SK-N-SH (cell line): ENCODE measurements around the gene SLC1A2. TPM values are rescaled to one million over a fixed set of nuclear protein-coding genes. Genes with fewer than 3 reads are reported as not detected.

Source experiments
- CTCF ChIA-PET: fragments of 300-600, 350-600 bp; formaldehyde crosslinking; extraction: SDS; loops from one replicate; lab custom pipeline; 2021; lab: Yijun Ruan, JAX
- POLR2A ChIA-PET: fragments of 350-600 bp; sonication (Branson Sonifier 250); formaldehyde crosslinking; extraction: SDS; loops from one replicate; lab custom pipeline; 2020; ENCODE audit warnings: antibody characterized with exemption, inconsistent platforms; lab: Yijun Ruan, JAX
- DNase-seq: peaks from one replicate; pipeline ENCODE4 v3.0.0; 2012
- H2AFZ ChIP-seq: fragments of 200-600 bp; sonication (generic); 2 replicates; pipeline ENCODE4 v1.8.1; 2016; ENCODE audit warnings: antibody characterized with exemption, mild to moderate bottlenecking, low read depth
- H3F3A ChIP-seq: fragments of 200-600 bp; sonication (generic); replicated peaks from 2 replicates; pipeline ENCODE3; 2016; ENCODE audit warnings: antibody characterized with exemption, mild to moderate bottlenecking; ENCODE audit not compliant: insufficient read depth
- H3K27ac ChIP-seq, 2 experiments: fragments of 200-500 bp in 1 of 2; fragments of 200-600 bp in 1 of 2; sonication (Bioruptor generic) in 1 of 2; sonication (generic), shearing (Covaris generic) in 1 of 2; 2 replicates each; pipeline versions ENCODE4 v1.5.1 to v1.6.1; 2014 to 2016; ENCODE audit warnings: low read depth in 2 of 2, inconsistent platforms in 1 of 2, low read length in 1 of 2, mild to moderate bottlenecking in 1 of 2, mixed read lengths in 1 of 2
- H3K27me3 ChIP-seq: fragments of 200-600 bp; sonication (generic), shearing (Covaris generic); 2 replicates; pipeline ENCODE4 v1.6.1; 2016; ENCODE audit warnings: mixed run types; ENCODE audit not compliant: insufficient read depth
- H3K36me3 ChIP-seq, 2 experiments: fragments of 200-500 bp in 1 of 2; fragments of 200-600 bp in 1 of 2; sonication (Bioruptor generic) in 1 of 2; sonication (generic) in 1 of 2; replicated peaks in 1 of 2; 2 replicates each; pipeline versions ENCODE3 to v1.5.1; 2014 to 2016; ENCODE audit warnings: low read length in 1 of 2, mild to moderate bottlenecking in 1 of 2; ENCODE audit not compliant: insufficient read depth in 2 of 2, control insufficient read depth in 1 of 2
- H3K4me1 ChIP-seq, 2 experiments: fragments of 200-500 bp in 1 of 2; fragments of 200-600 bp in 1 of 2; sonication (Bioruptor generic) in 1 of 2; sonication (generic), shearing (Covaris generic) in 1 of 2; 2 replicates each; pipeline versions ENCODE4 v1.5.1 to v1.6.1; 2014 to 2016; ENCODE audit warnings: low read depth in 1 of 2, low read length in 1 of 2, mixed run types in 1 of 2; ENCODE audit not compliant: insufficient read depth in 2 of 2, control insufficient read depth in 1 of 2
- H3K4me2 ChIP-seq: fragments of 200-600 bp; sonication (generic), shearing (Covaris generic); 2 replicates; pipeline ENCODE4 v1.6.1; 2017; ENCODE audit warnings: mixed run types
- H3K4me3 ChIP-seq, 2 experiments: fragments of 200-500 bp in 1 of 2; fragments of 200-600 bp in 1 of 2; sonication (Bioruptor generic) in 1 of 2; sonication (generic), shearing (Covaris generic) in 1 of 2; 2 replicates each; pipeline versions ENCODE4 v1.5.1 to v1.8.1; 2014 to 2016; ENCODE audit warnings: low read depth in 2 of 2, inconsistent platforms in 1 of 2, low read length in 1 of 2, mild to moderate bottlenecking in 1 of 2, mixed read lengths in 1 of 2, moderate library complexity in 1 of 2
- H3K79me2 ChIP-seq: fragments of 200-600 bp; sonication (generic); 2 replicates; pipeline ENCODE4 v1.8.1; 2017; ENCODE audit warnings: mild to moderate bottlenecking; ENCODE audit not compliant: insufficient read depth
- H3K9ac ChIP-seq: fragments of 200-600 bp; sonication (generic); 2 replicates; pipeline ENCODE4 v1.6.1; 2017; ENCODE audit warnings: mixed run types
- H3K9me2 ChIP-seq: fragments of 200-600 bp; sonication (generic); 2 replicates; pipeline ENCODE4 v1.6.1; 2017; ENCODE audit warnings: mixed run types
- H3K9me3 ChIP-seq: fragments of 200-600 bp; sonication (generic); 2 replicates; pipeline ENCODE4 v1.6.1; 2017; ENCODE audit warnings: mixed run types, mild to moderate bottlenecking, moderate library complexity
- H4K20me1 ChIP-seq: fragments of 200-600 bp; sonication (generic); 2 replicates; pipeline ENCODE4 v1.6.1; 2017; ENCODE audit warnings: mild to moderate bottlenecking, mixed run types; ENCODE audit not compliant: insufficient read depth
- CHD2 ChIP-seq: fragments of 150-350 bp; IDR thresholded peaks from 2 replicates; pipeline ENCODE4 v1.6.1; 2018; ENCODE audit warnings: low read length; ENCODE audit not compliant: partially characterized antibody
- CTCF ChIP-seq: fragments of 200-600 bp; sonication (generic); IDR thresholded peaks from 2 replicates; pipeline ENCODE4 v1.6.1; 2017; ENCODE audit warnings: antibody characterized with exemption, mild to moderate bottlenecking, moderate library complexity
- FOXM1 ChIP-seq: IDR thresholded peaks from 2 replicates; pipeline ENCODE4 v1.4.0; 2012; ENCODE audit warnings: low read depth, mild to moderate bottlenecking
- GABPA ChIP-seq: IDR thresholded peaks from 2 replicates; pipeline ENCODE4 v1.4.0; 2012; ENCODE audit warnings: low read depth, mild to moderate bottlenecking
- MAX ChIP-seq: IDR thresholded peaks from 2 replicates; pipeline ENCODE4 v1.4.0; 2012; ENCODE audit warnings: low read depth
- MEF2A ChIP-seq: IDR thresholded peaks from 2 replicates; pipeline ENCODE4 v1.4.0; 2012; ENCODE audit warnings: low read depth, borderline replicate concordance
- MXI1 ChIP-seq: IDR thresholded peaks from 2 replicates; pipeline ENCODE4 v1.6.1; 2012; ENCODE audit warnings: mild to moderate bottlenecking, low read depth, low read length, improper control_type of control experiment
- NFIC ChIP-seq: IDR thresholded peaks from 2 replicates; pipeline ENCODE4 v1.4.0; 2012; ENCODE audit warnings: borderline replicate concordance
- NRF1 ChIP-seq: IDR thresholded peaks from 2 replicates; pipeline ENCODE4 v1.6.1; 2012; ENCODE audit warnings: low read depth, mild to moderate bottlenecking, low read length
- POLR2AphosphoS5 ChIP-seq: IDR thresholded peaks from 2 replicates; pipeline ENCODE4 v1.6.1; 2012; ENCODE audit warnings: low read depth, low read length
- RAD21 ChIP-seq: IDR thresholded peaks from 2 replicates; pipeline ENCODE4 v1.6.1; 2012; ENCODE audit warnings: mild to moderate bottlenecking, low read length
- RCOR1 ChIP-seq: fragments of 150-350 bp; IDR thresholded peaks from 2 replicates; pipeline ENCODE4 v1.6.1; 2017; ENCODE audit warnings: antibody characterized with exemption, low read length
- RFX5 ChIP-seq: IDR thresholded peaks from 2 replicates; pipeline ENCODE4 v1.6.1; 2012; ENCODE audit warnings: mild to moderate bottlenecking, improper control_type of control experiment, low read length
- RXRA ChIP-seq: IDR thresholded peaks from 2 replicates; pipeline ENCODE4 v1.4.0; 2012; ENCODE audit warnings: low read depth, mild to moderate bottlenecking, borderline replicate concordance
- SIN3A ChIP-seq: IDR thresholded peaks from 2 replicates; pipeline ENCODE4 v1.6.1; 2012; ENCODE audit warnings: low read depth, mild to moderate bottlenecking, low read length, moderate library complexity, borderline replicate concordance
- TCF12 ChIP-seq: IDR thresholded peaks from 2 replicates; pipeline ENCODE4 v1.4.0; 2012
- TEAD4 ChIP-seq: IDR thresholded peaks from 2 replicates; pipeline ENCODE4 v1.4.0; 2012; ENCODE audit warnings: mild to moderate bottlenecking, borderline replicate concordance; ENCODE audit not compliant: insufficient read depth
- USF2 ChIP-seq: fragments of 150-350 bp; IDR thresholded peaks from 2 replicates; pipeline ENCODE4 v1.6.1; 2017; ENCODE audit warnings: antibody characterized with exemption, low read length, low read depth, borderline replicate concordance
- YY1 ChIP-seq: IDR thresholded peaks from 2 replicates; pipeline ENCODE4 v1.4.0; 2012; ENCODE audit warnings: low read depth, mild to moderate bottlenecking
- ZBTB33 ChIP-seq: IDR thresholded peaks from 2 replicates; pipeline ENCODE4 v1.4.0; 2012; ENCODE audit warnings: low read depth, borderline replicate concordance
- WGBS: methylation state at CpG from one replicate; pipeline ENCODE4 v1.1.6; 2017; ENCODE audit warnings: low lambda C conversion rate; 5-methylcytosine and 5-hydroxymethylcytosine counted together
- polyA plus RNA-seq, 3 experiments: library from polyadenylated mRNA; depleted of rRNA; stranded (reverse); fragments of >200 nt; gene quantifications; 2 replicates each; pipeline ENCODE4 v1.2.3, GENCODE V29; 2012
- TF ChIP-seq, protein P1 (sequence below): IDR thresholded peaks from 2 replicates; pipeline ENCODE4; 2012

SLC1A2 gene
- polyA plus RNA-seq, 1 of the 3 experiments (the other 2 are of a cell fraction) = under 0.01 TPM

- Histone ChIP-seq H3K27me3 (no peaks in the 10 kb centered on the region), H3K4me2 (no peak overlapping the region), H3K36me3 (no peaks in the 10 kb centered on the region), H3K9me2 (no peaks in the 10 kb centered on the region), H3K4me3 (no peak overlapping the region), H3K4me1 (no peaks in the 10 kb centered on the region), H3K79me2 (no peaks in the 10 kb centered on the region), H3K27ac (no peak overlapping the region), H3K9me3 (no peaks in the 10 kb centered on the region), H3K9ac (no peak overlapping the region), H3F3A (no peaks in the 10 kb centered on the region), H4K20me1 (no peaks in the 10 kb centered on the region), H2AFZ (no peak overlapping the region)
- TF ChIP-seq FOXM1 = no peak
- no peak for TF ChIP-seq RXRA
- no peak for TF ChIP-seq MXI1
- no peak for TF ChIP-seq MAX
- no peak for TF ChIP-seq USF2
- TF ChIP-seq MEF2A = no peak
- no peak for TF ChIP-seq CHD2
- TF ChIP-seq TCF12 = no peak
- no peak for TF ChIP-seq RFX5
- TF ChIP-seq POLR2AphosphoS5 = no peak
- no peak for TF ChIP-seq NRF1
- no peak for TF ChIP-seq RCOR1
- CTCF ChIA-PET = interaction anchor here (1.0 to 2.1 kb wide), 5 partner anchors 10 to 390 kb away, joined by 3 to 7 read pairs (median 6); no protein-coding TSS in a partner anchor
- POLR2A ChIA-PET = no interaction called here
- DNase-seq = no peak
- WGBS = 82% methylated on average over 2 of the region's 2 CpGs
Observed at GRCh38 chr11:35316161-35316560, 103.2 kb downstream of the SLC1A2 start.

DNA sequence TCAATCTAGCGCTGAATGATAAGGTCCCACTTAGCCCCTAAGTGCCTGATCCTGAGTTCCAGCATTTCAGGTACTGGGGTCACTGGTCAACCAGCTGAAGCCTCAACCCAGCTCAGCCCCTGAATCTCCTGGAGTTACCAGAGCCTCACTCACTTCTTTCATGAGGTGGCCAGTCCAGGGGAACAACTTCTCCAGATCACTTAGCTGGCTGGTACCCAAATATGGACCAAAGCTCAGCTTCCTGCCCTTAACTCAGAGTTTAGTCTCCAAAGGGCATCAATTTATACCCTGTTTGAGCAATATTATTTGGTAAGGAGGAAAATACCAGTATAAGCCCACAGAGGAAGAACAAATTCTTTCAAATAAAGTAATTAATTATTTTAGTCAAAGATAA, 105.6 kb downstream of the SLC1A2 start:
- ChIA-PET POLR2A (no interaction called here), CTCF (interaction anchor here (0.9 to 1.7 kb wide), 3 partner anchors 8 to 728 kb away, joined by 3 to 6 read pairs (median 5); no protein-coding TSS in a partner anchor)
- H3K27ac ChIP-seq = no peak overlapping the region
- H3K36me3 ChIP-seq = no peaks in the 10 kb centered on the region
- no peak overlapping the region for H3K9ac ChIP-seq
- no peaks in the 10 kb centered on the region for H3K4me1 ChIP-seq
- H3F3A ChIP-seq = no peaks in the 10 kb centered on the region
- H3K9me3 ChIP-seq = no peaks in the 10 kb centered on the region
- no peak overlapping the region for H2AFZ ChIP-seq
- no peaks in the 10 kb centered on the region for H3K27me3 ChIP-seq
- WGBS = no CpG with 5 or more reads among the region's 1 CpG
- H3K4me2 ChIP-seq = no peak overlapping the region
- no peaks in the 10 kb centered on the region for H3K9me2 ChIP-seq
- H3K4me3 ChIP-seq = no peak overlapping the region
- H3K79me2 ChIP-seq = no peaks in the 10 kb centered on the region
- DNase-seq = no peak
- no peaks in the 10 kb centered on the region for H4K20me1 ChIP-seq
- TF ChIP-seq RAD21 = no peak
- no peak for TF ChIP-seq MAX
- TF ChIP-seq GABPA = no peak
- TF ChIP-seq YY1 = no peak
- TF ChIP-seq TEAD4 = no peak
- no peak for TF ChIP-seq RCOR1
- TF ChIP-seq SIN3A = no peak
- TF ChIP-seq RFX5 = no peak
- TF ChIP-seq MEF2A = no peak
- TF ChIP-seq, protein P1, sequence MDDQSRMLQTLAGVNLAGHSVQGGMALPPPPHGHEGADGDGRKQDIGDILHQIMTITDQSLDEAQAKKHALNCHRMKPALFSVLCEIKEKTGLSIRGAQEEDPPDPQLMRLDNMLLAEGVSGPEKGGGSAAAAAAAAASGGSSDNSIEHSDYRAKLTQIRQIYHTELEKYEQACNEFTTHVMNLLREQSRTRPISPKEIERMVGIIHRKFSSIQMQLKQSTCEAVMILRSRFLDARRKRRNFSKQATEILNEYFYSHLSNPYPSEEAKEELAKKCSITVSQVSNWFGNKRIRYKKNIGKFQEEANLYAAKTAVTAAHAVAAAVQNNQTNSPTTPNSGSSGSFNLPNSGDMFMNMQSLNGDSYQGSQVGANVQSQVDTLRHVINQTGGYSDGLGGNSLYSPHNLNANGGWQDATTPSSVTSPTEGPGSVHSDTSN = no peak
- TF ChIP-seq MXI1 = no peak
- no peak for TF ChIP-seq NRF1
- no peak for TF ChIP-seq USF2
- no peak for TF ChIP-seq NFIC
- TF ChIP-seq CTCF = no peak
- TF ChIP-seq RXRA = no peak
- no peak for TF ChIP-seq ZBTB33
